ENCODE measurements around the gene FAM13C.

DNA sequence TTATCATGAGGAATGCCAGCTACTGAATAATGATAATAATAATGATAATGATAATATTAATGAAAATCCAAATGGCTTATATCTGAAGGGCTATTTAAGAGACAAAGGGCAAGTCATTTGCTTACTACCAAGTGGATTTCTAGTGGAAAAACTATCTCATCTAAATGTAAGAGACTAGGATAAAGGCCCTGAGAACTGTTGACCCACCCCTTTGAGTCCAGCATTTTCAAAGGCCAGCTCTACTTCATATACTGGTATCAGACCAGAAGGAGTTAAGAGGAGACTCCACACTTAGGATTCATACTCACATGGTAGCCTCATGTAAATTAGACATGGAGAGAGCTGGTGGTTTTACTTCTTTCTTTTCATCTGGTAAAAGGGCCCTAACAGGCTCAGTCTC, 109.9 kb downstream of the FAM13C start:
- TF ChIP-seq, protein P1, sequence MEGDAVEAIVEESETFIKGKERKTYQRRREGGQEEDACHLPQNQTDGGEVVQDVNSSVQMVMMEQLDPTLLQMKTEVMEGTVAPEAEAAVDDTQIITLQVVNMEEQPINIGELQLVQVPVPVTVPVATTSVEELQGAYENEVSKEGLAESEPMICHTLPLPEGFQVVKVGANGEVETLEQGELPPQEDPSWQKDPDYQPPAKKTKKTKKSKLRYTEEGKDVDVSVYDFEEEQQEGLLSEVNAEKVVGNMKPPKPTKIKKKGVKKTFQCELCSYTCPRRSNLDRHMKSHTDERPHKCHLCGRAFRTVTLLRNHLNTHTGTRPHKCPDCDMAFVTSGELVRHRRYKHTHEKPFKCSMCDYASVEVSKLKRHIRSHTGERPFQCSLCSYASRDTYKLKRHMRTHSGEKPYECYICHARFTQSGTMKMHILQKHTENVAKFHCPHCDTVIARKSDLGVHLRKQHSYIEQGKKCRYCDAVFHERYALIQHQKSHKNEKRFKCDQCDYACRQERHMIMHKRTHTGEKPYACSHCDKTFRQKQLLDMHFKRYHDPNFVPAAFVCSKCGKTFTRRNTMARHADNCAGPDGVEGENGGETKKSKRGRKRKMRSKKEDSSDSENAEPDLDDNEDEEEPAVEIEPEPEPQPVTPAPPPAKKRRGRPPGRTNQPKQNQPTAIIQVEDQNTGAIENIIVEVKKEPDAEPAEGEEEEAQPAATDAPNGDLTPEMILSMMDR (IDR thresholded peaks at IDR 0.05) = no peak
- TF ChIP-seq POLR2A (IDR thresholded peaks at IDR 0.05) = no peak
